Measurements from ENCODE around the gene EIPR1.

EIPR1 gene

GRCh38 chr2:3248754-3249475, 128.7 kb downstream of the EIPR1 start:
- no peak for TF ChIP-seq CTCF (conservative IDR thresholded peaks at IDR 0.05; ENCODE audit: low read length)
- no peak overlapping the region for H3K4me3 ChIP-seq (ENCODE audit: low read length)

GRCh38 chr2:3246928-3247714, 130.5 kb downstream of the EIPR1 start:
- no peak for DNase-seq (ENCODE audit: low read depth)
- no peak for TF ChIP-seq CTCF (conservative IDR thresholded peaks at IDR 0.05; ENCODE audit: low read length)
- no peak overlapping the region for H3K4me3 ChIP-seq (ENCODE audit: low read length)

More at GRCh38 chr2:3248754-3249475, 128.7 kb downstream of the EIPR1 start:
- no peak for DNase-seq (ENCODE audit: low read depth)

- no peak overlapping the region for H3K4me3 ChIP-seq (ENCODE audit: low read length)
- DNase-seq (ENCODE audit: low read depth), result no peak
- TF ChIP-seq CTCF (conservative IDR thresholded peaks at IDR 0.05; ENCODE audit: low read length), result no peak
Observed at GRCh38 chr2:3246406-3246805, 131.2 kb downstream of the EIPR1 start.

GRCh38 chr2:3244486-3244885, 133.1 kb downstream of the EIPR1 start:
- no peak for DNase-seq (ENCODE audit: low read depth)
- no peak for TF ChIP-seq CTCF (conservative IDR thresholded peaks at IDR 0.05; ENCODE audit: low read length)
- no peak overlapping the region for H3K4me3 ChIP-seq (ENCODE audit: low read length)

- no peak for TF ChIP-seq CTCF (conservative IDR thresholded peaks at IDR 0.05; ENCODE audit: low read length)
- no peak overlapping the region for H3K4me3 ChIP-seq (ENCODE audit: low read length)
- DNase-seq (ENCODE audit: low read depth), result no peak
Observed at GRCh38 chr2:3243804-3244203, 133.8 kb downstream of the EIPR1 start.

DNA sequence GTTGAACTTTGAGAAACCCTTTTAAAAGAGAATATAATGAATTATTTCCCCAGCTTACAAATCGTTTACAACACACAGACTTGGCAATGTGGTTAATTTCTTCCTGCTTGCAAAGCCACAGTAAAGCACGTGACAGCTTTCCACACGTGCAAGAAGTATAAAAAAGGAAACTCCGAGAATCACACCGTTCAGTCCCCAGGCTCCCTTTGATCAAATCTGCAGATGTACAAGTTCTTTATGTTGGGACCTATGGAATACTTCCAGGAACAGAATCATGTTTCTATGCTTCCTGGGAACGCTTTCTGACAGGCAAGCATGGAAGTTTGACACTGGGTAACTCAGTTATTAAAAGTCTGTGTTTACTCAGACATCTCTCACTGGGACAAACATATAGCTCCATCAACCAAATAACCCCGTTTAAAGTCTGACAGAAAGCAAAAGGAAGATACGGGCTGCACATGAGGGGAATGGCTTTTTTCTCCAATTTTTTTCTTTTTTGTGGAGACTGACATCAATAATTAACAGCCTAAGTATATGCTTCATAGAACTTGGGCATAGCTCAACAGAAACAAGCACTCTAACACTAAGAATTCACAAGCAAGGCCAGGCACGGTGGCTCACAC, 134.8 kb downstream of the EIPR1 start:
- no peak for TF ChIP-seq CTCF (conservative IDR thresholded peaks at IDR 0.05; ENCODE audit: low read length)
- peak; percentile 69 for DNase-seq (ENCODE audit: low read depth)
- no peak overlapping the region for H3K4me3 ChIP-seq (ENCODE audit: low read length)
